ENCODE results near the gene DOK4.

- TF ChIP-seq CTCF (IDR thresholded peaks at IDR 0.05) (no peak), POLR2A (IDR thresholded peaks at IDR 0.05) (no peak)
These were observed 17.2 kb downstream of the DOK4 start for GRCh38 chr16:57469046-57469445.

Data from uterus (tissue), 2 donors.